GM21825 (cell line): ENCODE measurements around the gene ALG3.
A peak's percentile ranks its signal among the peaks of the same experiment; 100 is the strongest.
"Not testable (repeated sequence)": the region's sequence is repeated elsewhere in the genome, so short reads cannot be mapped to it uniquely, and the experiment has no call there.

Experiments
- ATAC-seq: cut with Tn5 transposase; IDR thresholded peaks from one replicate; pipeline ENCODE4 v1.9.1; 2021; ENCODE audit warnings: mild to moderate bottlenecking, moderate library complexity; ENCODE audit not compliant: unreplicated experiment

The ALG3 gene

GRCh38 chr3:184248454-184249411 is at the start of gene ALG3:
TSS of gene ALG3 (minus strand) at chr3:184248962. CDS start at chr3:184248940, 22 bp downstream.
- ATAC-seq = peak; percentile 49

GRCh38 chr3:184296616-184297015 is 47.9 kb upstream of the ALG3 start:
- ATAC-seq = no peak

- no peak for ATAC-seq
Observed at GRCh38 chr3:184295771-184296170, 47.0 kb upstream of the ALG3 start.

GRCh38 chr3:184291738-184292445 is 43.1 kb upstream of the ALG3 start:
- no peak for ATAC-seq

- no peak for ATAC-seq
Observed at GRCh38 chr3:184291044-184291737, 42.4 kb upstream of the ALG3 start.

GRCh38 chr3:184290331-184290730 is 41.6 kb upstream of the ALG3 start:
- ATAC-seq = no peak

- ATAC-seq = no peak
Observed at GRCh38 chr3:184289426-184289938, 40.7 kb upstream of the ALG3 start.

GRCh38 chr3:184284696-184285095 is 35.9 kb upstream of the ALG3 start:
- ATAC-seq = no peak

GRCh38 chr3:184283681-184284080 is 34.9 kb upstream of the ALG3 start:
- no peak for ATAC-seq

GRCh38 chr3:184282941-184283340 is 34.2 kb upstream of the ALG3 start:
- ATAC-seq = no peak

GRCh38 chr3:184277366-184277765 is 28.6 kb upstream of the ALG3 start:
- no peak for ATAC-seq

GRCh38 chr3:184275961-184276910 is 27.5 kb upstream of the ALG3 start, which contains the start of gene ECE2:
TSS of gene ECE2 (plus strand) at chr3:184276022. CDS start at chr3:184276154, 132 bp downstream.
- no peak for ATAC-seq

- no peak for ATAC-seq
Observed at GRCh38 chr3:184275381-184275701, 26.6 kb upstream of the ALG3 start.

GRCh38 chr3:184272269-184272668 is 23.5 kb upstream of the ALG3 start:
- ATAC-seq = no peak

- ATAC-seq = not testable (repeated sequence)
Observed at GRCh38 chr3:184267249-184267648, 18.5 kb upstream of the ALG3 start.

- ATAC-seq = no peak
Observed at GRCh38 chr3:184262764-184263179, 14.0 kb upstream of the ALG3 start.

GRCh38 chr3:184261854-184262763 is 13.3 kb upstream of the ALG3 start:
- ATAC-seq = no peak

GRCh38 chr3:184261270-184261853 is 12.6 kb upstream of the ALG3 start, which contains the start of gene CAMK2N2:
TSS of gene CAMK2N2 (minus strand) at chr3:184261553. CDS start at chr3:184261285, 268 bp downstream.
- ATAC-seq = no peak
